ENCODE results near the gene ZAR1. TPM values are rescaled to one million over a fixed set of nuclear protein-coding genes. Genes with fewer than 3 reads are reported as not detected.

The ZAR1 gene
- polyA plus RNA-seq, 3 donors: not detected

- no peak for DNase-seq (ENCODE audit: low read depth in 3 of 3, low spot score in 2 of 3)
Measured at GRCh38 chr4:48489683-48490011, 405 bp upstream of the ZAR1 start.

- no peak for DNase-seq (ENCODE audit: low read depth in 3 of 3, low spot score in 2 of 3)
Measured at GRCh38 chr4:48490680-48491513, 845 bp downstream of the ZAR1 start.

- DNase-seq (ENCODE audit: low read depth in 3 of 3, low spot score in 2 of 3): no peak
Measured at GRCh38 chr4:48491514-48492176, 1.6 kb downstream of the ZAR1 start.

- no peak for DNase-seq (ENCODE audit: low read depth in 3 of 3, low spot score in 2 of 3)
Measured at GRCh38 chr4:48493452-48494100, 3.5 kb downstream of the ZAR1 start.

- no peak for DNase-seq (ENCODE audit: low read depth in 3 of 3, low spot score in 2 of 3)
Measured at GRCh38 chr4:48495941-48496340, 5.9 kb downstream of the ZAR1 start.

GRCh38 chr4:48498895-48499294 is 8.8 kb downstream of the ZAR1 start:
- DNase-seq (ENCODE audit: low read depth in 3 of 3, low spot score in 2 of 3): no peak

GRCh38 chr4:48499551-48500066 is 9.6 kb downstream of the ZAR1 start:
- DNase-seq (ENCODE audit: low read depth in 3 of 3, low spot score in 2 of 3): no peak

- DNase-seq (ENCODE audit: low read depth in 3 of 3, low spot score in 2 of 3): no peak
Measured at GRCh38 chr4:48503233-48504025, 13.4 kb downstream of the ZAR1 start.

GRCh38 chr4:48504026-48504330 is 13.9 kb downstream of the ZAR1 start:
- DNase-seq (ENCODE audit: low read depth in 3 of 3, low spot score in 2 of 3): no peak

- DNase-seq (ENCODE audit: low read depth in 3 of 3, low spot score in 2 of 3): no peak
Measured at GRCh38 chr4:48504352-48504751, 14.3 kb downstream of the ZAR1 start.

- no peak for DNase-seq (ENCODE audit: low read depth in 3 of 3, low spot score in 2 of 3)
Measured at GRCh38 chr4:48506716-48507115, 16.7 kb downstream of the ZAR1 start.

- DNase-seq (ENCODE audit: low read depth in 3 of 3, low spot score in 2 of 3): no peak
Measured at GRCh38 chr4:48509543-48509942, 19.5 kb downstream of the ZAR1 start.

GRCh38 chr4:48518143-48518542 is 28.1 kb downstream of the ZAR1 start:
- DNase-seq (ENCODE audit: low read depth in 3 of 3, low spot score in 2 of 3): no peak

GRCh38 chr4:48526406-48526805 is 36.4 kb downstream of the ZAR1 start:
- no peak for DNase-seq (ENCODE audit: low read depth in 3 of 3, low spot score in 2 of 3)

- no peak for DNase-seq (ENCODE audit: low read depth in 3 of 3, low spot score in 2 of 3)
Measured at GRCh38 chr4:48538358-48538757, 48.3 kb downstream of the ZAR1 start.

- no peak for DNase-seq (ENCODE audit: low read depth in 3 of 3, low spot score in 2 of 3)
Measured at GRCh38 chr4:48539597-48539996, 49.5 kb downstream of the ZAR1 start.

GRCh38 chr4:48542888-48543287 is 52.8 kb downstream of the ZAR1 start:
- DNase-seq (ENCODE audit: low read depth in 3 of 3, low spot score in 2 of 3): no peak

- no peak for DNase-seq (ENCODE audit: low read depth in 3 of 3, low spot score in 2 of 3)
Measured at GRCh38 chr4:48543796-48544195, 53.7 kb downstream of the ZAR1 start.
